ENCODE data around the gene ZAP70. TPM values are rescaled to one million over a fixed set of nuclear protein-coding genes. Genes with fewer than 3 reads are reported as not detected.

Gene ZAP70
- total and polyA plus RNA-seq, 2 of the 13 experiments (the other 11 are each of a cell fraction or from before 2014, with no cell fraction given) = 0.51 to 4.0 TPM

GRCh38 chr2:97760480-97761049, 47.2 kb downstream of the ZAP70 start:
- no peak for ATAC-seq
- Histone ChIP-seq H3K27ac (ENCODE audit: extremely low read length, insufficient read depth, low read length) (no peak overlapping the region), H3K4me3 (replicated peaks in 1 of 3; ENCODE audit: insufficient read depth in 1 of 3, low read depth in 2 of 3, low read length in 3 of 3) (no peak overlapping the region), H2AFZ (ENCODE audit: low read length) (no peak overlapping the region), H3K27me3 (ENCODE audit: control insufficient read depth in 1 of 2, insufficient read depth in 2 of 2, low read length in 2 of 2) (no peaks in the 10 kb centered on the region), H3K9me3 (ENCODE audit: low read length) (no peaks in the 10 kb centered on the region), H4K20me1 (ENCODE audit: insufficient read depth, low read length) (no peaks in the 10 kb centered on the region), H3K4me1 (ENCODE audit: insufficient read depth, low read length) (no peaks in the 10 kb centered on the region), H3K79me2 (ENCODE audit: insufficient read depth, low read length) (no peaks in the 10 kb centered on the region), H3K9ac (ENCODE audit: insufficient read depth, low read depth, low read length) (no peak overlapping the region), H3K36me3 (replicated peaks in 1 of 2; ENCODE audit: control insufficient read depth in 1 of 2, insufficient read depth in 2 of 2, low read length in 2 of 2) (peaks cover 25 to 82% of the 10 kb centered on the region in 2 experiments), H3K4me2 (ENCODE audit: low read depth, low read length) (no peak overlapping the region)
- DNase-seq (ENCODE audit: low spot score) = no peak
- POLR2A ChIA-PET = no interaction called here
- 98% methylated on average over 17 of the region's 17 CpGs for WGBS (ENCODE audit: low lambda C conversion rate)
- intact Hi-C loops (cut with micrococcal nuclease; ENCODE audit: unreplicated experiment) (no loop called here), in situ Hi-C loops (cut with HindIII; ENCODE audit: extremely low pct_ligation_motif_present, low pct_unique_long_range_greater_than_20kb) (no loop called here)
- no peak for TF ChIP-seq ZNF180 (CRISPR knock-in tag; IDR thresholded peaks at IDR 0.05; ENCODE audit: borderline replicate concordance, low read depth)
- no peak for TF ChIP-seq ZNF766 (CRISPR knock-in tag; IDR thresholded peaks at IDR 0.05; ENCODE audit: borderline replicate concordance)
- no peak for TF ChIP-seq HOXA5 (CRISPR knock-in tag; IDR thresholded peaks at IDR 0.05)
- TF ChIP-seq ZBED4 (CRISPR knock-in tag; IDR thresholded peaks at IDR 0.05; ENCODE audit: borderline replicate concordance) = no peak
- TF ChIP-seq ZNF281 (CRISPR knock-in tag; IDR thresholded peaks at IDR 0.05; ENCODE audit: borderline replicate concordance) = no peak
- no peak for TF ChIP-seq ZBTB43 (CRISPR knock-in tag; conservative IDR thresholded peaks at IDR 0.05)
- no peak for TF ChIP-seq MTA1 (CRISPR knock-in tag; IDR thresholded peaks at IDR 0.05; ENCODE audit: borderline replicate concordance)
- no peak for TF ChIP-seq EZH2 (conservative IDR thresholded peaks at IDR 0.05; ENCODE audit: low read depth, low read length)
- no peak for TF ChIP-seq ISX (CRISPR knock-in tag; conservative IDR thresholded peaks at IDR 0.05)
- no TSS peak for BruUV-seq (replicated peaks)
- FAIRE-seq = no peak
- CTCF ChIA-PET (ENCODE audit: low intra/inter-chr PET ratio, low total read pairs) = no interaction called here
